Fibroblast of skin of left biceps (primary cell): ENCODE measurements around the gene PFKFB3.
"Not testable (repeated sequence)": the region's sequence is repeated elsewhere in the genome, so short reads cannot be mapped to it uniquely, and the experiment has no call there.

ENCODE experiments used
- DNase-seq, 2 experiments: peaks; one replicate each; pipeline ENCODE4 v3.0.0-alpha.2; 2013; ENCODE audit warnings: low read depth in 2 of 2

The PFKFB3 gene

GRCh38 chr10:6236349-6237198 is 33.8 kb downstream of the PFKFB3 start:
- no peak for DNase-seq

- DNase-seq = no peak
Measured at GRCh38 chr10:6237199-6237530, 34.4 kb downstream of the PFKFB3 start.

DNA sequence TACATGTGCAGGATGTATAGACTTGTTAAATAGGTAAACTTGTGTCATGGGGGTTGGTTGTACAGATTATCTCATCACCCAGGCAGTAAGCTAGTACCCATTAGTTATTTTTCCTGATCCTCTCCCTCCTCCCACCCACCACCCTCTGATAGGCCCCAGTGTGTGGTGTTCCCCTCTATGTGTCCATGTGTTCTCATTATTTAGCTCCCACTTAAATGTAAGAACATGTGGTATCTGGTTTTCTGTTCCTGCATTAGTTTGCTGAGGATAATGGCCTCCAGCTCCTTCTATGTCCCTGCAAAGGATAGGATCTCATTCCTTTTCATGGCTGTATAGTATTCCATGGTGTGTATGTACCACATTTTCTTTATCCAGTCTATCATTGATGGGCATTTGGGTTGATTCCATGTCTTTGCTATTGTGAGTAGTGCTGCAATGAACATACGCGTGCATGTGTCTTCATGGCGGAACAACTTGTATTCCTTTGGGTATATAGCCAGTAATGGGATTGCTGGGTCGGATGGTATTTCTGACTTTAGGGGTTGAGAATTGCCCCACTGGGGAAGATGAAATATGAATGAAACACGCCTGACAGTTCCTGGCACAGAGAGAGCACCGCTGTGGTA is 36.0 kb downstream of the PFKFB3 start:
- not testable (repeated sequence) for DNase-seq

GRCh38 chr10:6239213-6239991 is 36.7 kb downstream of the PFKFB3 start:
- peak; percentile 90 to 92 for DNase-seq

- DNase-seq = no peak
Measured at GRCh38 chr10:6240254-6240653, 37.5 kb downstream of the PFKFB3 start.

DNA sequence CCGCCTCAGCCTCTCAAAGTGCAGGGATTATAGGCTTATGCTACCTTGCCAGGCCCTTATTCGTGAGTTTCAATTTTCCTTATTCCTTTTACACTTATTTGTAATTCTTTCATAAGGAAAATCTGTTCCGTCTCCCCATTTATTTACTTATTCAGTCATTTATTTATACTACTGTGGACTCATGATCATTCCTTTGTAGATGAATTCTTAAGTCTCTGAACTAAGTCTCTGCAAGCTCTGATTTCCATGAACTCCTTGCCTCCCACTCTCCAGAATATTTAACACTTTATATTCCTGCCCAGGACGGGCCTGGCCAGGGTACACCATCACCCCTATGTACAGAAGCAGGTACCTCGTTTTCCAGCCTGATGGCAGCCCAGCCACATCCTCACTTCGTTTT is 39.4 kb downstream of the PFKFB3 start:
- DNase-seq = no peak

- DNase-seq = no peak
Measured at GRCh38 chr10:6244510-6244909, 41.8 kb downstream of the PFKFB3 start.

- no peak for DNase-seq
Measured at GRCh38 chr10:6247041-6247712, 44.4 kb downstream of the PFKFB3 start.

DNA sequence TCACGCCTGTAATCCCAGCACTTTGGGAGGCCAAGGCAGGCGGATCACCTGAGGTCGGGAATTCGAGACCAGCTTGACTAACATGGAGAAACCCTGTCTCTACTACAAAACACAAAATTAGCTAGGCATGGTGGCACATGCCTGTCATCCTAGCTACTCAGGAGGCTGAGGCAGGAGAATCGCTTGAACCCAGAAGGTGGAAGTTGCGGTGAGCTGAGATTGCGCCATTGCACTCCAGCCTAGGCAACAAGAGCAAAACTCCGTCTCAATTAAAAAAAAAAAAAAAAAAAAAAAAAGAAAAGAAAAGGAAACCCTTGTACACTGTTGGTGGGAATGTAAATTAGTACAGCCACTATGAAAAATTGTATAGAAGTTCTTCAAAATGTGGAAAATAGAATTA is 46.2 kb downstream of the PFKFB3 start:
- DNase-seq = not testable (repeated sequence)

- no peak for DNase-seq
Measured at GRCh38 chr10:6249698-6250097, 47.0 kb downstream of the PFKFB3 start.

DNA sequence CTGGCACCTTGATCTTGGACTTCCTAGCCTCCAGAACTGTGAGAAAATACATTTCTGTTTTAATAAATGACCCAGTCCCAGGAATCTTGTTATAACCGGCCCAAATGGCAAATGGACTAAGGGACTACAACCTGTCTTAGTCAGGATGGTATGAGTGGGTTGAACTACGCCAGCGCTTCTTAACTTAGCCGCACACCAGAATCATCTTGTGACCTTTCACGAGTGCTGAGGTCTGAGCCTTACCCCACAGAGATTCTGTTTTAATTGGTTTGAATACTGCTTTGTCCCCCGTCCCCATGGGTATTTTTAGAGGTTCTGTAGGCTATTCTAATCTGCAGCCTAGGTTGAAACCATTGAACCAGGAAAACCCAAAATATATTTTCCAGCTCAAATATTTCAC is 48.0 kb downstream of the PFKFB3 start:
- no peak for DNase-seq

- no peak for DNase-seq
Measured at GRCh38 chr10:6254201-6254600, 51.5 kb downstream of the PFKFB3 start.

DNA sequence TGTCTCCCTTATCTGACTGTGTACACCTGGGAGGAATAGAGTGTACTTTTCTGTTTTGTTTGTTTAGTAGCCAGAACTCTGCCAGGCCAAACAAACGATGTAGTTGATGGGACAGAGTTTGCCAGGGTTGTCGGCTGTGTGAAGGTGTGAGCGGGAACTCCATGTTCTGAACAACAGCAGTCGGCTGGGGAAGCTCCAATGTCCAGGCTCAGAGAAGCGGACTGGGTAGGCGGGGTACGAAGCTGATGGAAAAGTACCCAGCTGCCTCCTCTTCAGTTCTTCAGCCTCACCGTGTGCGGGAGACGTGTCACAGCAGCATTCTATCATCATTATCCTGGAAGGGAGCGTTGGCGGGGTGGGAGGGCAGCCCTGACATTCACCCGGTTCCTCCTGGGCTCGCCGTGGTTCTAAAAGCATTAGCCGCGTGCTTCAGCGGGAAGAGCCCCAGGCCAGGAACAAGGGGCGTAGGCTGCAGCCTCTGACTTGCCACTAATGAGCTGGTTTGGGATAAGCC is 52.9 kb downstream of the PFKFB3 start:
- no peak for DNase-seq

DNA sequence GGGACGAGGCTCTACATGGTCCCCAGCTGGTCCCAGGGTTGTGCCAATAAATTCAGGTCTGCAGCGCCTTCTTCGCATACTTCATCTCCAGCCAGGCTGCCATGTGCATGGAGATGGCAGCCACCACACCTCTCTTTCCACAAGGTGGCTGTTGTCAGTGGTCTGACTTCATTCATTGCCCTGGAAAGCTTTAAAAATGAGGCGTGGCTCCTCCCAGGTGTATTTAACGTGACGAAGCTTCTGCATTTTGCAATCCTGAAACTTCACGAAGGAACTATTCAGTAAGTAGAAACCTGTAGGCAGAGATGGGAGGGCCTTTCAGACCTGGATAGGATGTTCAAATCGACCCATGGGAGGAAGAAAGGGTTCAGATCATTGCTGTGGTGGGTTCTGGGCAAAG is 53.7 kb downstream of the PFKFB3 start:
- DNase-seq = no peak

GRCh38 chr10:6259153-6259552 is 56.4 kb downstream of the PFKFB3 start:
- DNase-seq = no peak

GRCh38 chr10:6260843-6261242 is 58.1 kb downstream of the PFKFB3 start:
- DNase-seq = no peak

DNA sequence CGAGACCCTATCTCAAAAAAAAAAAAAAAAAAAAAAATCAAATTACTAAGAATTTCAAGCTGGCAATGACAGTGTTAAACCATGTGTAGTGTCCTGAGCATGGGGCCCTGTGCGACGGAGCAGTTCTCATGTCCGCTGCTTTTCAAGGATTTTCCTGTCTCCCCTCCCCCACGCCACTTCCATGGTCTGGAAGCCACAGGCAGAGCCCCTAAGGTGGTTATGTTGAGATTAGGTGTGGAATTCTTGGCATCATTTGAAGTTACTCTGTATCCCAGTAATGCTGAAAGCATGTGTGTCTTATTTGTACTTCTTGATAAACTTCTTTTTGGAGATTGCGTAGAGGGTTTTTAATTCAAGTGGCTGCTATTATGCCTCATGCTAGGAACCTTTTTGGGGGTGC is 65.2 kb downstream of the PFKFB3 start:
- DNase-seq = no peak

GRCh38 chr10:6269432-6269831 is 66.7 kb downstream of the PFKFB3 start:
- no peak for DNase-seq

- DNase-seq = no peak
Measured at GRCh38 chr10:6269953-6270867, 67.5 kb downstream of the PFKFB3 start.

DNA sequence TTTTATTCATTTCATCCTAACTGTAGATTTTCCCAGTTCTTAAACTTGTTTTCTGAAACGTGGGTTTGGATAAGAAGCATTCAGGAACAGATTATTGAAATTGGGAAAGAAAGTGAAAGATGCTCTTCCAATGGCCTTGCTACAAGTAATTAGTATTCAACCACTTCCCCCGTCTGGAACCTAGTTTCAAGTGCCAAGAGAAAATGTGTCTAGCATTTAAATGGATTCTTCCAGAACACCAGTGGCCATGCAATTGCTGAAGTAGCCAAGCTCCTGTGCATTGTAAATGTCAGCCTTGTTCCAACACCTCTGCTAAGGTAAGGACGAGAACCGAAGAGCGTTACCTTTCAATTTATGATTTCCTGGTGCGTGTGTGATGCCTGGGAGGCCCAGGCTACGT is 68.2 kb downstream of the PFKFB3 start:
- no peak for DNase-seq

- no peak for DNase-seq
Measured at GRCh38 chr10:6271663-6272062, 68.9 kb downstream of the PFKFB3 start.
